Measurements from ENCODE around the gene HEATR5A.
"Not testable (repeated sequence)": the region's sequence is repeated elsewhere in the genome, so short reads cannot be mapped to it uniquely, and the experiment has no call there.

The HEATR5A gene

DNA sequence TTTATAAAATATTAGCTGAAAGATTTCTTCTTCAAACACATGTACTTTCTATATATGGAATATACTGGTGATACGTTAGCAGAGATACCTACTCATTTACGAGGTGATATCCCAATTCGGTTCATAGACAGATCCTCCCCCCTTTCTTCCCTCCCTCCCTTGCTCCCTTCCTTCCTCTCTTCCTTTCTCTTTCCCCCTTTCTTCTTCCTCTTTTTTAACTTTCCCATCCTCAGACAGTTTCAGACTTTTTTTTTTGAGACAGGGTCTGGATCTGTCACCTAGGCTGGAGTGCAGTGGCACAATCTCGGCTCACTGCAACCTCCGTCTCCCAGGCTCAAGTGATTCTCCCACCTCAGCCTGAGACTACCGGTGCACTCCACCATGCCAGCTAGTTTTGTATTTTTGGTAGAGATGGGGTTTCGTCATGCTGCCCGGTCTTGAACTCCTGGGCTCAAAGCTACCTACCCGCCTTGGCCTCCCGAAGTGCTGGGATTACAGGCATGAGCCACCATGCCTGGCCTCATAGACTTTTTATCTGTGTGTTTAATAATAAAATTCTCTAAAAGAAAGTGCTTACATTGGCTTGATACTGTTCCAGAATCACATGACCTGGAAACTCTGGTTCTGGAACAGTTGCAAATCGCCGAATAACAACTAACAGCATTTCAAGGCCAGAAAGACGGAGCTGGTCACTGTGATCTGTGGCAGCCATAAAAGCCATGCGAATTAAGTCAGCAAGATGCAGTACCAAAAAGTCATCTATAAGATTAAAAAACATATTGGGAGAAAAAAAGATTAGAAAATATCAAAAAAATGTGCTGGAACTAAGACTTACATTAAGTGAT lies 99.2 kb downstream of the HEATR5A start:
- DNase-seq = no peak

DNA sequence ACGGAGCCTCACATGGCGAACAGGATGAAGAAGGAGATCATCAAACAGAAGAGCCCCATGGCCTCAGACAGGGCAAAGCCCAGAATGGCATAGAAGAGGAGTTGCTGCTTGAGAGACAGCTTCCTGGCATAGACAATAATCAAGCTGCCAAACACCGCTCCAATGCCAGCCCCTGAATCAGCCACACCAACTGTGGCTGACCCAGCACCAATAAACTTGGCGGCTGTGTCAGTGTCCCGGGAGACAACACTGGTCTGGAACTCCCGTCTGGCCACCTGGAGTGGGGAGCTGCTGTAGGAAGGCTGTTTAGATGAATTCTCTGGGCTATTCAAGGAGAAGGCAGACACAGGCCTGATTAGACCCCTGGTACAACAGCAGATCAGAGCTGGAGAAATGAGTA lies 100.1 kb downstream of the HEATR5A start:
- no peak for DNase-seq

DNA sequence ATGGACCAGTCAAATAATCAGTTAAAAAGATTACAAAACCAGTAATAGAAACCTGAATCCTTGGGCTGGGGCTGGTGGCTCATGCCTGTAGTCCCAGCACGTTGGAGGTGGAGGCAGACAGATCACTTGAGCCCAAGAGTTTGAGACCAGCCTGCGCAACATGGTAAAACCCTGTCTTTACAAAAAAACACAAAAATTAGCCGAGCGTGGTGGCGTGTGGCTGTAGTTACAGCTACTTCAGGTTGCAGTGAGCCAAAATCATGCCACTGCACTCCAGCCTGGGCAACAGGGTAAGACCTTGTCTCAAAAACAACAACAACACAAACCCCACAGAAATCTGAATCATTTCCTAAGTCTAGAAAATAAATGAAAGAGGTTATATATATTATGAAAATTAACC lies 100.6 kb downstream of the HEATR5A start:
- DNase-seq = no peak

DNA sequence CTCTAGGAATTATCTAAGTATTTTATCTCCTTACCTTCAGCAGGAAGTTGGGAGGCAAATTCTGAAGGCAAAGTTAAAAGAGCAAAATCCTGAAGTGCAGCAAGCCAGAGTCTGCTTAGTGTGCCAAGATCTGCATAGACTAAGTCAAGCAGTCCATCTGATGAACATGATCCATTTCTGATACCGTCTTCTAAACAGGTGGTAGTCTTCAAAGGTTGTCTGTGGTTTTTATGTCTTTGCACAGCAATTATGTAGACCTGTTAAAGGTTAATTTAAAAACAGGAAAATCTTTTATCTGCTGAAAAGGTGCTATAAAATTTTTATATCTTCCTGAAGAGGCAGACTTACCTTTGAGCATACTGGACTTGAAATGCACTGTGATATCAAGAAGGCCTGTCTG lies 107.4 kb downstream of the HEATR5A start:
- DNase-seq = no peak

DNA sequence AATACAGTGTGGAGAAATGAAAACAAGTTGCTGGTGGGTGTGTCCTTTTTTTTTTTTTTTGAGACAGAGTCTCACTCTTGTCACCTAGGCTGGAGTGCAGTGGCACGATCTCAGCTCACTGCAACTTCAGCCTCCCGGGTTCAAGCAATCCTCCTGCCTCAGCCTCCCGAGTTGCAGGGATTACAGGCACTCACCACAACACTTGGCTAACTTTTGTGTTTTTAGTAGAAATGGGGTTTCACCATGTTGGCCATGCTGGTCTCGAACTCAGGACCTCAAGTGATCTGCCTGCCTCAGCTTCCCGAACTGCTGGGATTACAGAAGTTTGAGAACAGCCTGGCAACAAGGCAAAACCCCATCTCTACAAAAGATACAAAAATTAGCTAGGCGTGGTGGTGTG lies 108.0 kb downstream of the HEATR5A start:
- not testable (repeated sequence) for DNase-seq

DNA sequence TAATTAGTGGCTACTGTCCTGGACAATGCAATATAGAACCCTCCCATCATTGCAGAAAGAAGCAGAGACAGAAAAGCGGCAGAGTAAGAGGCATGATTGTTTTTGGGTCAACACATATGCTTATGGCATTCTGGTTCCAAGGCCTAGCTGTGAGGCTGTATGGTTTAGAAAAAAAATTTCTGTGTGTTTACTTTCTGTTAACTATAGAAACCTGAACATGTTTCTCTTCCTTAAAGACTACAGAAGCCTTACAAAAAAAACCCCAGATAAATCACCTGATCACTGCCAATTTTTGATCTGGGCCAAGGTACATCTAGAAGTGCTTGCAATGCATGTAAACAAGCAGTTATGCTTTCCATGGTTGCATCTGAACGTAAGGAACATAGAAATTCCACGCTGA lies 112.7 kb downstream of the HEATR5A start:
- no peak for DNase-seq

DNA sequence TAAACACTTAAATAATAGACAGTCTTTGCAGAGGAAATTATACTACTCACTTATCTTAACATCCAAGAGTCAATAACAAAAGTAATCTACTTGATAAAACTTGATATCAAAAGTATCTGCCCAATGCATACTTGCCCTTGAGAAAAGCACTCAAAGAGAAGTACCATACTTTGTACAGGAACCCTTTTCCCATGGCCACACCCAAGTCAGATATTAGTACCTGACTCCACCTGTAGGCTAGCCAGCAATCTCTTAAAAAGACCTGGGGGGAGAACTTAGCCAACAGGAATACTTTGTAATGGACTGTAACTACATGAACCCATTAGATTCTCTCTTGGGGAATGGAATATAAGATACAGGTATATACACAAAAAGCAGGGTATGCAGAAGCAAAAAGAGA lies 113.2 kb downstream of the HEATR5A start:
- no peak for DNase-seq

DNA sequence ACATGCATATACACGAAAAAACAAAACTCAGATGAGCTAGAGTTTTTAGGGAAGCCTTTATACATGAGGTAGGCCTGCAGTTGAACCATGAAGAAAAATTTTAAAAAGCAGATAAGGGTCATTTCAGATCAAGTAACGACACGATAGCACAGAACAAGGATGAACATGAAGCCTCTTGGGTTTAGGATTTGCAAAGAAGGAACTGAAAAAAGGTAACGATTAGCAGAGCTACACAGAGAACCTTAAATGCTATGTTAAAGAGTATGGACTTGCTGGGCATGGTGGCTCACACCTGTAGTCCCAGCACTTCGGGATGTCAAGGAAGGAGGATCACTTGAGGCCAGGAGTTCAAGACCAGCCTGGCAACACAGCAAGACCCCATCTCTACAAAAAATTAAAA lies 116.7 kb downstream of the HEATR5A start:
- no peak for DNase-seq

DNA sequence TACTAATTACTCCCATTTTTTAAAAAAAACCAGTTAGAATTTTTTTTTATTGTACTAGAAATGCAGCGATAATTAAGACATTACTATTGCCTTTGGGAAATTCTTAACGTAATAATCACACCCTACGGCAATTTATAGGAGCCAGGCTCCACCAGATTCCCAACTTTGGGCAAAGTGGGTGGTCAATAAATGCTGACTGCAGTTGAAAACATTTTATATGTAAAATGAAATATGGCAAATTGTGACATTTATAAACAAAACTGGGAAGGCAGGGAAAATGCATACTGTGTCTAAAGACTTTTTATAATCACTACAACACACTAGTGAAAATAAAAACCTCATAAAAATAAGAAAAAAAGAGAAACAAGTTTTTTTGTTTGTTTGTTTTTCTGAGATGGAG lies 119.5 kb downstream of the HEATR5A start:
- no peak for DNase-seq

DNA sequence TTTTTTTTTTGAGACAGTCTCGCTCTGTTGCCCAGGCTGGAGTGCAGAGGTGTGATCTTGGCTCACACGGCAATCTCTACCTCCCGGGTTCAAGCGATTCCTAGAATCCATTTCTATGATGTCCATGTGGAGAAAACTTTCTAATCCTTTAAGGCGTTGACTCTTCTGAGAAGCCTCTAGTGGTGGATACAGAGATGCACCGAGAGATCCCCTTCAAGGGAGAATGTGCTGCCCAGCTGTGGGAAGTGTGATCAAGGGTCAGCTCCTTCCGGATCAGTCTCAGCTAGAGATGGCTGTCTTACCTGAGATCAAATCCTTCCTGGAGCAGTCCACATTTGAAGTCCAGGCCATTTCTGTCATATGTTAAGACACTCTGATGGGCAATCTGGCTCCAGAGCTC lies 120.1 kb downstream of the HEATR5A start:
- no peak for DNase-seq

DNA sequence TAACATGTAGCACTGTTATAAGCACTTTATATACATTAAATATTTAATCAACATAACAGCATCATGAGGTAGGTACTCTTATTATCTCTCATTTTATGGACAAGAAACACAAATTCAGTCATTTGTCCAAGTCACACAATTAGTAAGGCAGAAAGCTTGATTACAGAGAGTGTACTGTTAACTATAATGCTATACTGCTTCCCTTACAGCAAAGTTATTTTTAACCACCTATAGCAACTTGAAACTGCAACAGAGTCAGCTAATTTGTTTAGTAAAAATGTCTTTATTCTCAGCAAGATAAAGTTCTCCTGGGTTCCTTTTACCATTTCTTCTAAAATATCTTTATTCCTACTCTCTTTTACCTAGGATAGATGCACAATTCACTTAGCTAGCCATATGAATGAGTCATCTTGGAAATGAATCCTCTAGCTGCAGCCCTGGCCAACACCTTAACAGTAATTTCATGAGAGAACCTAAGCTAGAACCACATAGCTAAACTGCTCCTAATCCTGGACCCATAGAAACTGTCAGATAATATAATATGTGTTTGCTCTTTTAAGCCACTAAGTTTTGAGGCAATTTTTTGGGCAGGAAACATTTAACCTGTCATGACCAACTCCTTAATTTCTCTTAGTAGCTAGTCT lies 122.5 kb downstream of the HEATR5A start:
- DNase-seq = no peak

DNA sequence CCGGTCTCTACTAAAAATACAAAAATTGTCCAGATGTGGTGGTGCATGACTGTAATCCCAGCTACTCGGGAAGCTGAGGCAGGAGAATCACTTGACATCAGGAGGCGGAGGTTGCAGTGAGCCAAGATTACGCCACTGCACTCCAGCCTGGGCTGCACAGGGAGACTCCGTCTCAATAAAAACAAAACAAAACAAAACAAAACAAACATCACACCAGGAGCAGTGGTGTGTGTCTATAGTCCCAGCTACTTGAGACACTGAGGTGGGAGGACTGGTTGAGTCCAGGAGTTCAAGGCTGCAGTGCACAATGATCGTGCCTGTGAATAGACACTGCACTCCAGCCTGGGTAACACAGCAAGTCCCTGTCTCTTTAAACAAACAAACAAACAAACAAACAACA lies 123.2 kb downstream of the HEATR5A start:
- no peak for DNase-seq

DNA sequence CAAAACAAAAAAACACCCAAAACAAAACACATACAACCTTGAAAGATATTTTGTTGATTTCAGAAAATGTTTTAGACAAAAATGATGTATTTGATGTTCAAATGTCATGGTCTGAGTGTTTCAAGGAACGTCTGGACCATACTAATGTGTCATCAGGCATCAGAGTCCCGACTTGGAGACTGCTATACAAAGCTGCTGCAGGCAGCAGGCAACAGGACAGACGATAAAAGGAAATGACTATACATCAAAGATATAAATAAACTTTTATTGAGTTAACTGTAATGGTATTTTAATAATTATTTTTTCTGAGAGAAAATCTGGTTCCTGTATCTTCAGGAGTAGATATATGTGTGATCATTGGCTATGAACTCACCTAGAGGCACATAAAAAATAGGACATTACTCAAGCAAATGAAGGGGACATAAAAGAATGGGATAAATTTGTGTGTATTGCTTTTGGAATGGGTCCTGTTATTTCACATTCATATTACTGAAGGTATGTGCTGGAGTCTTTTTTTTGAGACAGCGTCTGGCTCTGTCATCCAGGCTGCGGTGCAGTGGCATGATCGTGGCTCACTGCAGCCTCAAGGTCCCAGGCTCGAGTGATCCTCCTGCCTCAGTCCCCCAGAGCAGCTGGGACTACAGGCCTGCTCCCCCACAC lies 125.5 kb downstream of the HEATR5A start:
- no peak for DNase-seq

DNA sequence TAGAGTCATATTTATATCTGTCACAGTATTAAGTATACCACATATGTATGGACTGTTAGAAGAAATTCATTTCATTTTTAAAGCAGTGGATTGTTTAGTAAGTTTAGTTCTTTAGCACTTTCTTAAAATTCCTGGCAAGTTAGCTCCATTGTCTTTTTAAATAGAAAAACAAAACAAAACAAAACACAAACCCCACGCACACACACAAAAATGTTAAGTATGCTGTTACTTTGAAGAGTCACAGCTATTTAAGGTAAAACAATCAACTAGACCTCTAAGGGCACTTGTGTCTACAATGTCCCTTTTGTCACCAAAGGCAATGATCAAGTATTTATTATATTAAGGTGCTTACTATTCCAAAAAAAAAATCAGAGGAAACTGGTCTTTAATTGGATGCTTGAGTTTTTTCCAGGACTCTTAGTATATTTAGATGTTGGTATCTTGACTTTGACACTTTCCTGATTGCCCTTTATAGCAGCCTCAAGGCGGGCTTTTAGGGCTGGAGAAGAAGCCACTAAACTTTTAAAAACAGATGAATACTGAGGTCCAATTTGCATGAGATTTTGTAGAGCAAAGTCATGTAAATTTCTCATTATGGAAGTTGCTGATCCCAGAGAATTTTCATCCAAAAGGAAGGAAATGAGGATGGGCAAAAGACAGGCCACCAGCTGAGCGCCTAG lies 127.3 kb downstream of the HEATR5A start:
- no peak for DNase-seq

DNA sequence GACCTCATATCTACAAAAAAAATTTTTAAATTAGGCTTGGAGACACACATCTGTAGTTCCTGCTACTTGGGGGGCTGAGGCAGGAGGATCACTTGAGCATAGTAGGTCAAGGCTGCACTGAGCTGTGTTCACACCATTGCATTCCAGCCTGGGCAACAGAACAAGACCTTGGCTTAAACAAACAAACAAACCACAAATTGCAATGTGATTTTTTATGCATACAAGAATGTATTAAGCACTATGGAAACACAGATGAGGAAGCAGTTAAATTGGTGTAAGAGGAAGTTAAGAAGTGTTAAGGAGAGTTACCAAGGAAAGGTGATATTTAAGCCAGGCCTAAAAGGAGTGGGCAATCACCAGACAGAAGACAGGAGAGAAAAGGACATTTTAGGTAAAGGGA lies 129.1 kb downstream of the HEATR5A start:
- peak; percentile 41 for DNase-seq

DNA sequence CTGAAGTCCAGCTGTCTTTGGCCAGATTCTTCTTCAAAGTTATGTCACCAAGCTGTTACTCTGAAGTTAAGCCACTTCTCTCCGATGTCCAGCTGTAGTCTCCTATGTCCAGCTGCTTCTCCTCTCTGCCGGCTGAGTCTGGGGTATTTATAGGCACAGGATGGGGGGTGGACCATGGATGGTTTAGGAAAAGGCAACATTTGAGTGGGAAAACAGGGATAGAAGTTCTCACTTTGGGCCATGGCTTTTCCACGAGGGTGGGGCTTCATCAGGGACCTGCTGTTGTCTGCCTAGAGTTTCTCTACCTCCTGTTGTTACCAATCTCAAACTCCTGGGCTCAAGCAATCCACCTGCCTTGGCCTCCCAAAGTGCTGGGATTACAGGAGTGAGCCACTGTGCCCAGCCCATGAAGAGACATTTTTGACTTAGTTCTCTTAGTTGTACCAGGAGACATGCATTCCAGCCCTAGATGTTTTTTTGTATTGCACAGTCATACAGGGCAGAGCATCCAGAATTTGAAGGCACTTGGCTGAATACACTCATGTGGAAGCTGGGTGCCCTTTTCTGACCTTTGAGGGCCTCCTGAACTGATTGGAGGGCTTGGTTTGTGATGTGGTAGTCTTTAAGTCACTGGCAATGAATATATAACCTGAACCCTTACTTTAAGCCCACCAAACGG lies 132.9 kb downstream of the HEATR5A start:
- DNase-seq = no peak

DNA sequence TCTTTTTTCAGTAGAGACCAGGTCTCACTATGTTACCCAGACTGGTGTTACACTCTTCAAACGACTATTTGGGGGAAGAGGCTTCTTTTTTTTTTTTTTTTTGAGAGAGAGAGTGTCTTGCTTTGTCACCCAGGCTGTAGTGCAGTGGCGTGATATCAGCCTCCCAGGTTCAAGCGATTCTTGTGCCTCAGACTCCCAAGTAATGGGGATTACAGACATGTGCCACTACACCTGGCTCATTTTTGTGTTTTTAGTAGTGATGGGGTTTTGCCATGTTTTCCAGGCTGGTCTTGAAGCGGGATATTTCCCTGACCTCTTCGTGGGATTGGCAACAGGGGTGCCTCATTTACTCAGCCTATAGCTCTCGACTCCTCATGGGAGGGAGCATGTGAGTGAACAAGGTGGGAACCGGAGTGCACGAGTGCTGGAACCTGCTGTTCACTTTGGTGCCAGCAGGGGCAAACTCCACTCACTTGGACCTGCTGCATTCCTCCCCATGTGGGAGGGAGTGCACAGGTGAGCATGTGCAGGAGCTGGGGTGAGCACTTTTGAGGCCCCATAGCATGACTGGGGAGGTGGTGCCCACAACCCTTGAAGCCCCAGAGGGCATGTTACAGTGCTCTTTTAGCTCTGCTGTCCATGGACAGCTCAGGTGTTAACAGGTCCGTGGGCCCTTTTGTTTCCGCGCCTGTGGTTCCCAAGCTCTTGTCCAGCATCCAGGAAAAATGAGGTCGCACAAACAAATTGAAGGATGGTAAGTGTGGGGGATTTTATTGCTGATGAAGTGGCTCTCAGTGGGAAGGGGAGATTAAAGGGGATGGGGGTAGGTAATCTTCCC lies 133.7 kb downstream of the HEATR5A start:
- DNase-seq = peak; percentile 22

DNA sequence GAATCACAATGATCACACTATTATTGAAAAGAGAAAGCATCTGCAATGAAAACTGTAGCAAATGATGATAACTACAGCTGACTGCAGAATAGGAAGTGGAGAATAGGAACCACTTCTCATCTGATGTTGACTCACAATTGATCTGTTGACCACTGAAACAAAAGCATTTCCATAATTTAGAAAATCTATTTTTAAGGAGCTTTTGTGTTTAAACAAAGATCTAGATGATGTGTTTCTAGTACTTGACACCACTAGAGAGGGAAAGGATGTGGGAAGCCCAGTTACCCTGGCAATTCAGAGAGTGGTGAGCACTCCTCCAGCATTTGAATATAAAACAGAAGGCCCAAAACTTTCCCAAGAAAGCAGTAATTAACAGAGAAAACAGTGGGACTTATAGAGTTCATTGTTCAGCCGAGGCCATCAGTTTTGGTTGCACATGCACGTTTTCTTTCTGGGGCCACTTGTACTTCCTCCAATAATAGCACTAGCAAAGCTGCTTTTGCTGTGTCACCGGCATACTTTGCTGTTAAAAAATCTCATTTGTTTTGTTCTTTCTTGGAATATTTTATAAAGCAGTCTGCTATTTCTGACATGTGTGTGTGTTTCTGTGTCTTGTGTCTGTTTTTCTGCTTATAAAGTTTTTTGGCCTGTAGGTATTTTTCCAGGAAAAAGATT lies 136.6 kb downstream of the HEATR5A start:
- peak; percentile 44 for DNase-seq

DNA sequence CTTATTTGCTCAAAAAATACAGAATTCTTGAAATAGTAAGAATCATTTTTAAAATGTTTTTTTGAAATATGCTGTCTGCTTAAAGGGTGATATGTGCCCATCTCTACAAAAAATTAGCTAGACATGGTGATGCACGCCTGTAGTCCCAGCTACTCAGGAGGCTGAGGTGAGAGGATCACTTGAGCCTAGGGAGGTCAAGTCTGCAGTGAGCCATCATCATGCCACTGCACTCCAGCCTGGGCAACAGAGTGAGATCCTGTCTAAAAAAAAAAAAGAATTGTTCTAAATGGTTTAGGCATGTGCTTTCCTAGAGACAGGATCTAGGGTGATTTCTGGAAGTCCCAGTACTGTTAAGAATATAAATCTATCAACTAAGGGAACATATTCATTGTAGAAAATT lies 137.2 kb downstream of the HEATR5A start:
- DNase-seq = no peak

DNA sequence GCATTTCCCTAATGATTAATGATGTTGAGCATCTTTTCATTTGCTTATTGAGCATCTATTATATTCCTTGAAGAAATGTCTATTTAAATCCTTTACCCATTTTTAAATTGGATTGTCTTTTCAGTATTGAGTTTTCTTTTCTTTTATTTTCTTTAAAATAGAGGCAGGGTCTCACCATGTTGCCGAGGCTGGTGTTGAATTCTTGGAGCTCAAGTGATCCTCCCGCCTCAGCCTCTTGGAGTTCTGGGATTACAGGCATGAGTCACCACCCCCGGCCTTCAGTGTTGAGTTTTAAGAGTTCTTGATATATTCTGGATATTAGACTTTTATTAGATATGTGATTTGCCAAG lies 139.5 kb downstream of the HEATR5A start:
- DNase-seq = no peak

DNA sequence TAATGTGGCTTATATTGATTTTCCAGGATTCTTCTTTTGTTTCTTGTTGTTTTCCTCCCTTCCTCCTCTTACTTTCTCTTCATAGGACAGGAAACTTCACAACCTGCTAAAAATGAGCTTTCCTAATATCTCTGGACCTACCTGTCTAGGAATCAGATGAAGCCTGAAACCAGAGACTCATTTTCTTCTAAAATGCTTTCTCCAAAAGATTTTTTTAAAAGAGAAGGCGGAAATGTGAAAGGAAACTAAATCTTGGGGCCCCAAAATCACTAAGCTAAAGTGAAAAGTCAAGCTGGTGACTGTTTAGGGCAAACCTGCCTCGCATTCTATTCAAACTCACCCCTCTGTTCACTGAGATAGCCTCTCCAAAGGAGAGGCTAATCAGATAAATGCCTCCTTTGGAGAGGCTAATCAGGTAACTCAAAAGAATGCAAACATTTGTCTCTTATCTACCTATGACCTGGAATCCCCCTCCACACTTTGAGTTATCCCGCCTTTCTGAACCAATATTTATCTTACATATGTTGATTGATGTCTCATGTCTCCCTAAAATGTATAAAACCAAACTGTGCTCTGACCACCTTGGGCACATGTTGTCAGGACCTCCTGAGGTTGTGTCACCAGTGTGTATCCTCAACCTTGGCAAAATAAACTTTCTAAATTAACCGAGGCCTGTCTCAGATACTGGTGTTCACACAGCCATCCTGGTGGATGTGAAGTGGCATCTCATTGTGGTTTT lies 140.0 kb downstream of the HEATR5A start:
- DNase-seq = no peak

Measured in hematopoietic multipotent progenitor cell treated with erythropoietin and hydrocortisone succinate and interleukin-3 and kit ligand, for 6 days (in vitro differentiated cells).